Colonic mucosa (tissue), 4 donors: ENCODE results near the gene TAF3. TPM values are rescaled to one million over a fixed set of nuclear protein-coding genes. Genes with fewer than 3 reads are reported as not detected.

Source experiments
- DNase-seq: peaks from one replicate; pipeline ENCODE4 v3.0.0-alpha.2; 2020
- H3K27ac ChIP-seq: fragments of 200-600 bp; one replicate; pipeline ENCODE4 v1.8.0; 2021
- H3K27me3 ChIP-seq: fragments of 200-600 bp; one replicate; pipeline ENCODE4 v1.8.0; 2021
- H3K36me3 ChIP-seq: fragments of 200-600 bp; one replicate; pipeline ENCODE4 v1.8.0; 2021
- H3K4me1 ChIP-seq: fragments of 200-600 bp; one replicate; pipeline ENCODE4 v1.8.0; 2021; ENCODE audit warnings: mild to moderate bottlenecking
- H3K4me3 ChIP-seq: fragments of 200-600 bp; one replicate; pipeline ENCODE4 v1.8.0; 2021
- H3K9ac ChIP-seq, 2 donors: one replicate each; pipeline ENCODE4 v1.7.0; 2013; ENCODE audit warnings: control low read depth in 2 of 2, low read depth in 2 of 2, low read length in 2 of 2
- H3K9me3 ChIP-seq: fragments of 200-600 bp; one replicate; pipeline ENCODE4 v1.8.0; 2021
- CTCF ChIP-seq: fragments of 200-600 bp; IDR thresholded peaks from one replicate; pipeline ENCODE4 v1.8.0; 2022; ENCODE audit warnings: antibody characterized with exemption, mild to moderate bottlenecking
- intact Hi-C: fragments of 100-400 bp; cut with DNase I; formaldehyde crosslinking; loops from one replicate; pipeline ENCODE4 v1.14.1; 2022
- total RNA-seq, 2 donors: library from RNA; stranded (reverse); fragmentation: NEBNext Ultra II Directional in 1 of 2; extraction: Animal tissue kit (Norgen Biotek cat#: 25700) in 1 of 2; gene quantifications; one replicate each; pipeline ENCODE4 v1.2.1, GENCODE V29; 2021
- donor health status: healthy.
- donor health status: DM: no; HTN: no; CAD: no.
- donor health status: DM: no; HTN: no; CAD: no.

TAF3 gene
- total RNA-seq, 2 donors from 2014 or later: 4.4 to 6.3 TPM

- no peak for TF ChIP-seq CTCF
- Histone ChIP-seq H3K9ac (no peak overlapping the region), H3K9me3 (no peaks in the 10 kb centered on the region), H3K27me3 (no peaks in the 10 kb centered on the region), H3K27ac (no peak overlapping the region), H3K36me3 (no peaks in the 10 kb centered on the region), H3K4me3 (no peak overlapping the region), H3K4me1 (no peaks in the 10 kb centered on the region)
- no peak for DNase-seq
- intact Hi-C loops: no loop called here
These were observed 110.2 kb downstream of the TAF3 start for GRCh38 chr10:7928536-7928935.

- H3K27me3 ChIP-seq: no peaks in the 10 kb centered on the region
- no peak for TF ChIP-seq CTCF
- no peak for DNase-seq
- H3K9ac ChIP-seq: no peak overlapping the region
- H3K36me3 ChIP-seq: no peaks in the 10 kb centered on the region
- intact Hi-C loops: no loop called here
- H3K9me3 ChIP-seq: no peaks in the 10 kb centered on the region
- H3K4me1 ChIP-seq: no peaks in the 10 kb centered on the region
- no peak overlapping the region for H3K4me3 ChIP-seq
- no peak overlapping the region for H3K27ac ChIP-seq
These were observed 114.2 kb downstream of the TAF3 start for GRCh38 chr10:7932301-7933036.

GRCh38 chr10:7933262-7933661 lies 115.0 kb downstream of the TAF3 start:
- TF ChIP-seq CTCF: no peak
- Histone ChIP-seq H3K9ac (no peak overlapping the region), H3K4me3 (no peak overlapping the region), H3K27ac (no peak overlapping the region), H3K36me3 (no peaks in the 10 kb centered on the region), H3K4me1 (no peaks in the 10 kb centered on the region), H3K27me3 (no peaks in the 10 kb centered on the region), H3K9me3 (no peaks in the 10 kb centered on the region)
- intact Hi-C loops: no loop called here
- DNase-seq: no peak

- no peak for TF ChIP-seq CTCF
- intact Hi-C loops: no loop called here
- no peaks in the 10 kb centered on the region for H3K9me3 ChIP-seq
These were observed 115.5 kb downstream of the TAF3 start for GRCh38 chr10:7933757-7934156.

GRCh38 chr10:7937315-7937945 lies 119.1 kb downstream of the TAF3 start:
- intact Hi-C loops: no loop called here
- Histone ChIP-seq H3K9ac (no peak overlapping the region), H3K9me3 (no peaks in the 10 kb centered on the region), H3K27ac (no peak overlapping the region), H3K27me3 (no peaks in the 10 kb centered on the region), H3K4me3 (no peak overlapping the region), H3K4me1 (no peaks in the 10 kb centered on the region), H3K36me3 (no peaks in the 10 kb centered on the region)
- no peak for TF ChIP-seq CTCF
- DNase-seq: no peak

More at GRCh38 chr10:7933757-7934156, 115.5 kb downstream of the TAF3 start:
- no peak for DNase-seq
- Histone ChIP-seq H3K27ac (no peak overlapping the region), H3K4me3 (no peak overlapping the region), H3K36me3 (no peaks in the 10 kb centered on the region), H3K4me1 (no peaks in the 10 kb centered on the region), H3K27me3 (no peaks in the 10 kb centered on the region), H3K9ac (no peak overlapping the region)
